Gastroesophageal sphincter (tissue), 3 donors: ENCODE results near the gene ADORA1.

ENCODE experiments used
- CTCF ChIP-seq, 4 experiments: fragments of 200-600 bp in 2 of 4; fragments of 450-650 bp in 2 of 4; sonication (generic) in 1 of 4; IDR thresholded peaks; one replicate each; pipeline ENCODE4 v1.5.1; 2017 to 2019; ENCODE audit warnings: antibody characterized with exemption in 4 of 4, mild to moderate bottlenecking in 2 of 4, moderate library complexity in 2 of 4
- POLR2A ChIP-seq, 2 donors: fragments of 450-650 bp; IDR thresholded peaks; one replicate each; pipeline ENCODE4 v1.6.1; 2017; ENCODE audit warnings: antibody characterized with exemption in 2 of 2, mild to moderate bottlenecking in 2 of 2, moderate library complexity in 1 of 2

DNA sequence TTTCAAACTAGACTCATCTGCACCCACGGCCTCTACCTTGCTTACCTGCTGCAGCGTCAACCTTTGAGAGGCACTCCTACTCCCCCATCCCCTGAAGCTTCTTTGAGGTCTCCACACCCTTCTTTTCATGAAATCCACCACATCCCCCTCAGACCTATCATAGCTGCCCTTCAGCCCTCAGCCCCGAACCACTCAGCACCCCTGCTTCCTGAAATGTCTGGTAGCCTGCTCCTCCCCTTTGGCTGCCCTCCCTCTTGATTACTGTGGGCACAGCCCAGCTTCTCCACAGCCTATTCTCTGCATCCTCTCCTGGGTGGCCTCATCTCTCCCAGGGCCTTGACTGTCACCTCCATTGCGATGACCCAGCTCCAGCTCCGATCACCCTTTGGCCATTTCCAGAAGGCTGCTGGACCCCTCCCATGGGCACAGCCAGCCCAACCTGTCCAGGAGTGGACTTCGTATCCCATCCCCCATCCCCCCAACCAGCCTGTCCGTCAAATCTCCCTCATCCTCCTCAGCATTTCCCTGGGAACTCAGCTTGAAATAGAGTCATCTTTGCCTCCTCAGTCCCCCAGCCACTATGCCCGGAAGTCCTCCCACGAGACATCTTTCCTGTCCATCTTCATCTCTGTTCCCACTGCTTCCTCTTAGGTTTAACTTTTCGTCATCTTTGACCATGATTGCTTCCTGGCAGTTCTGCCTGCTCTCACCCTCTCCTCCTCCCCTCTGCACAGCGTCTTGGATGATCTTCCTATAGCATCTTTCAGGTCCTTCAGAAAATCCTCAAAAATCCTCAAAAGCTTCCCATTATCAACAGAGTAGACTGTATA lies 6.1 kb upstream of the ADORA1 start:
- TF ChIP-seq CTCF (IDR thresholded peaks at IDR 0.05) (no peak), POLR2A (IDR thresholded peaks at IDR 0.05) (no peak)
